A673 (cell line): ENCODE data around the gene GNAS. TPM values are rescaled to one million over a fixed set of nuclear protein-coding genes. Genes with fewer than 3 reads are reported as not detected.

ENCODE experiments used
- BruUV-seq: library from RNA; stranded (reverse); fragments of 400-500 nt; replicated peaks from 2 replicates; lab custom pipeline; 2021; lab: Mats Ljungman, UMichigan
- CTCF ChIA-PET: fragments of 300-600 bp; sonication (Branson Sonifier 250); formaldehyde crosslinking; loops from one replicate; lab custom pipeline; 2022; ENCODE audit warnings: antibody characterized with exemption; lab: Charles Lee
- POLR2A ChIA-PET: fragments of 300-600 bp; sonication (Branson Sonifier 250); formaldehyde crosslinking; loops from one replicate; lab custom pipeline; 2022; ENCODE audit warnings: antibody characterized with exemption; ENCODE audit not compliant: low non-redundant PET; lab: Charles Lee
- DNase-seq: peaks from one replicate; pipeline ENCODE4 v3.0.0-alpha.2; 2015; ENCODE audit warnings: low spot score
- H3K27ac ChIP-seq: fragments of 200-600 bp; sonication (generic); 2 replicates; pipeline ENCODE4 v1.5.1; 2016; ENCODE audit warnings: mixed run types, low read depth, mild to moderate bottlenecking, mixed read lengths, antibody characterized with exemption, low read length; ENCODE audit not compliant: poor library complexity, severe bottlenecking
- H3K27me3 ChIP-seq: fragments of 200-600 bp; sonication (generic); replicated peaks from 2 replicates; pipeline ENCODE4 v1.6.1; 2017; ENCODE audit warnings: mixed run types, low read depth, mild to moderate bottlenecking, mixed read lengths, antibody characterized with exemption, low read length; ENCODE audit not compliant: insufficient read depth, poor library complexity
- H3K36me3 ChIP-seq: fragments of 200-600 bp; sonication (generic); 2 replicates; pipeline ENCODE4 v1.6.1; 2016; ENCODE audit warnings: mixed run types, mild to moderate bottlenecking, mixed read lengths, antibody characterized with exemption, low read length; ENCODE audit not compliant: insufficient read depth, poor library complexity, severe bottlenecking
- H3K4me1 ChIP-seq: fragments of 200-600 bp; sonication (generic); 2 replicates; pipeline ENCODE4 v1.6.1; 2017; ENCODE audit warnings: mixed run types, mild to moderate bottlenecking, mixed read lengths, antibody characterized with exemption, low read length; ENCODE audit not compliant: insufficient read depth, poor library complexity, severe bottlenecking
- H3K4me3 ChIP-seq: fragments of 200-600 bp; sonication (generic); 2 replicates; pipeline ENCODE4 v1.5.1; 2016; ENCODE audit warnings: low read depth, mixed run types, mild to moderate bottlenecking, mixed read lengths, low read length; ENCODE audit not compliant: poor library complexity, severe bottlenecking
- H3K9me3 ChIP-seq: fragments of 200-600 bp; sonication (generic); 2 replicates; pipeline ENCODE4 v1.6.1; 2016; ENCODE audit warnings: mixed run types, low read depth, mild to moderate bottlenecking, mixed read lengths, antibody characterized with exemption, low read length; ENCODE audit not compliant: poor library complexity, severe bottlenecking
- CTCF ChIP-seq: fragments of 300-800, 200-600 bp; sonication (generic); conservative IDR thresholded peaks from 2 replicates; pipeline ENCODE4 v1.5.1; 2017; ENCODE audit warnings: low read depth, mild to moderate bottlenecking, antibody characterized with exemption, low read length, moderate library complexity, mixed read lengths
- EZH2 ChIP-seq: fragments of 200-600 bp; sonication (generic); IDR thresholded peaks from 2 replicates; pipeline ENCODE4 v1.6.1; 2017; ENCODE audit warnings: borderline replicate concordance, low read depth, mild to moderate bottlenecking, mixed read lengths, antibody characterized with exemption, low read length; ENCODE audit not compliant: poor library complexity, severe bottlenecking
- intact Hi-C: fragments of 100-400 bp; cut with micrococcal nuclease; formaldehyde crosslinking; loops from one replicate; pipeline ENCODE4 v1.10.0; 2022; ENCODE audit not compliant: unreplicated experiment
- total RNA-seq: library from RNA; stranded (reverse); gene quantifications from 2 replicates; pipeline ENCODE4 v1.2.3, GENCODE V29; 2021

GNAS gene
- total RNA-seq, 1 experiment from 2014 or later: 1,108 TPM

- Histone ChIP-seq H3K4me3 (peak overlapping the region; percentile 83), H3K9me3 (no peaks in the 10 kb centered on the region), H3K27me3 (no peaks in the 10 kb centered on the region), H3K36me3 (peaks cover 6% of the 10 kb centered on the region), H3K27ac (peak overlapping the region; percentile 96), H3K4me1 (peaks cover 36% of the 10 kb centered on the region)
- TF ChIP-seq EZH2 (no peak), CTCF (no peak)
- BruUV-seq: no TSS peak
- intact Hi-C loops: loop anchor here (5.0 kb wide), 1 partner anchor 141 kb away; the partner anchor contains the start of gene ATP5F1E
- DNase-seq: peak; percentile 66
- ChIA-PET CTCF (no interaction called here), POLR2A (interaction anchor here (0.9 kb wide), 1 partner anchor 470 kb away, joined by 3 read pairs; no protein-coding TSS in a partner anchor)
Observed at GRCh38 chr20:58891718-58892140, 39.2 kb downstream of the GNAS start.

GRCh38 chr20:58892141-58892931 is 39.8 kb downstream of the GNAS start:
- H3K36me3 ChIP-seq: peaks cover 7% of the 10 kb centered on the region
- TF ChIP-seq CTCF (peak; percentile 40), EZH2 (no peak)
- POLR2A ChIA-PET: no interaction called here
- H3K9me3 ChIP-seq: no peaks in the 10 kb centered on the region
- intact Hi-C loops: loop anchor here (5.0 kb wide), 1 partner anchor 140 kb away; the partner anchor contains the start of gene ATP5F1E
- no TSS peak for BruUV-seq
- H3K27ac ChIP-seq: peak overlapping the region; percentile 96
- DNase-seq: peak; percentile 84
- H3K4me1 ChIP-seq: peaks cover 42% of the 10 kb centered on the region
- H3K4me3 ChIP-seq: peak overlapping the region; percentile 83
- no peaks in the 10 kb centered on the region for H3K27me3 ChIP-seq
- CTCF ChIA-PET: no interaction called here

- Histone ChIP-seq H3K4me3 (peak overlapping the region; percentile 83), H3K27me3 (no peaks in the 10 kb centered on the region), H3K36me3 (peaks cover 7% of the 10 kb centered on the region), H3K9me3 (no peaks in the 10 kb centered on the region), H3K4me1 (peaks cover 47% of the 10 kb centered on the region), H3K27ac (peak overlapping the region; percentile 96)
- POLR2A ChIA-PET: no interaction called here
- intact Hi-C loops: loop anchor here (5.0 kb wide), 1 partner anchor 139 kb away; the partner anchor contains the start of gene ATP5F1E
- TF ChIP-seq EZH2 (no peak), CTCF (no peak)
- DNase-seq: no peak
- CTCF ChIA-PET: no interaction called here
- BruUV-seq: no TSS peak
Observed at GRCh38 chr20:58892932-58893224, 40.4 kb downstream of the GNAS start.
